Activated CD4-positive, CD25-positive, alpha-beta regulatory T cell treated with anti-CD3 and anti-CD28 coated beads, Interleukin-2, amount 50 U/mL, for 16 hours (primary cell): ENCODE results near the gene KCNQ5.

Source experiments
- DNase-seq: peaks from one replicate; pipeline ENCODE4 v3.0.0-alpha.2; 2020; ENCODE audit warnings: low read depth, low spot score

Gene KCNQ5

DNA sequence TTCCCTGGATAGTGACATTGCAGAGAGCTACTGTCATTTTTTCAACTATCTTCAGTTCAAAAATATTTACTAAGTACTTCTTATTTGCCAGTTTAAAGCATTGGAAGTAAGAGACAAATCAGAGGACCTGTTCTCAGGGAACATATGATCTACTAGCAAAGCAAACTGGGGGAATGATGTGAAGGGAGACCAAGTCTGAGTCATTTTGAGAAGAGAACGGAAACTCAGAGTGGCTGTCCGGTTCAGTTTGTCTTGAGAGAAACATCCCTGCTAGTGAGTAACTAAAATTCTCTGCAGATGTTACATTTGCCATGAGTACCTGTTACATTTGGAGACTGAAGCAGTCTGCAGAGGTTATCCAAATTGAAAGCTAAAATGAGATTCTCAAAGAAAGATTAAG, 118.3 kb downstream of the KCNQ5 start:
- DNase-seq: no peak

DNA sequence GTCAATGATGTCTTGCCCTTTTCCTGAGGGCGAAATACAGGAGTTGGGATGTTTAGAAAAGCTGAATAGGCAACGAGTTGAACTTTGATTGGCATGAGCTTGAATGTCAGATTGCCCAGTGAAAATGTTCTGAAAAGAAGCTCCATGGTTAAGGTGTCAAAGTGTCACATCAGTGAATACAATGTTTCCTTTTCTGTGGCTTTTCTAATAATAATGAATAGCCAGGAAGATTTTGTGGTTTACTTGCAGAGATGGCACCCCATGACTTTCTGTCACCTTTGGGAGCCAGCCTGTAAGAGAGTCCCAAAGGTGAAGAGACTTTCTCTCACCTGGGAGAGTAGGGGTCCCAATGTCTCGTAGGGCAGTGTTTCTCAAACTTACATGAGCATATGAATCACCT, 119.2 kb downstream of the KCNQ5 start:
- DNase-seq: no peak

DNA sequence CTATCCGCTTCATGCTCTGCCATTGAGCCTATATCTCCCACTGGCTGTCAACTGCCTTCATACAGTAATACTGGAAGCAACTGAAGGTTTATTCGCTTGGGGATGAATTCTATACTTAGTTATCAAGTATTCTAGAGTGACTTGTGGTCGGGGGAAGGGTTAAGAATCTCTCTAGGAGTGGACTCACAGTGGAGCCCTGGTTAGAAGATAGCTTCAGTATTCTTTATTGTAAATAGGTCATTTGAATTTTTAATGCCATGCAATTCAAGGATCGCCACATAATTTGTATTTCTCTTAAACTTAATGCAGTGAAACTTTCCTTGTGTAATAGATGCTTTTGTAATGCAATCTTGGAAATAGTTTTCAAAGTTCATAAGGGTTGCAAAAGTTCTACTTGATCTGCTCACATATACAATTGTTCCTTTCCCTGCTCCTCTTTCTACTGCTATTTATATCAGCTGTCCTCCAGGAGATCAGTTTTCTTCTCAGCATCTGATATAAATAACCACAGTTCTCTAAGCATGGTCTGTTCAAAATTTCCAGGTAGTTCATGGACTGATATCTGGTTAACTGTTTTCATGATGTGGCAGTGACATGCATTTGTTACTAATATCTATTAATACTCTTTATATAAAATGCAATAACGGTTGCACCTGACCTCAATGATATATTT, 120.3 kb downstream of the KCNQ5 start:
- no peak for DNase-seq

DNA sequence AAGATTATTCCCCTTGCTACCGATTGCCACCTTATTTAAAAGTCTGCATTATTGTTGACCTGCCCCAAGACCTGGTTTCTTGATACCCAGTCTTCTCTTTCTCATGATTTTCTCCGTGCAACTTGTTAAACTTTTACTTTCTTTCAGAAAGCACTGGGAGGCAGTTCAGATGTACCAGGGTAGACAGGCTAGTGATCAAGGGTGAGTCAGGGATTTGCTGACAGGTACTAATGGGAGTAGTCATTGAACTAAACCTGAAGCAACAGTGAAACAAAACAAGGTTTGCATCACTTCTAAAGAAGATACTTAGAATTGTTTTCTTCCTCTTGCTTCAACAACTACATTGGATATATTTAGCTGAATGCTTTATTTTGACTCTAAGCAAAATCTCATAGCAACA, 124.4 kb downstream of the KCNQ5 start:
- DNase-seq: no peak

DNA sequence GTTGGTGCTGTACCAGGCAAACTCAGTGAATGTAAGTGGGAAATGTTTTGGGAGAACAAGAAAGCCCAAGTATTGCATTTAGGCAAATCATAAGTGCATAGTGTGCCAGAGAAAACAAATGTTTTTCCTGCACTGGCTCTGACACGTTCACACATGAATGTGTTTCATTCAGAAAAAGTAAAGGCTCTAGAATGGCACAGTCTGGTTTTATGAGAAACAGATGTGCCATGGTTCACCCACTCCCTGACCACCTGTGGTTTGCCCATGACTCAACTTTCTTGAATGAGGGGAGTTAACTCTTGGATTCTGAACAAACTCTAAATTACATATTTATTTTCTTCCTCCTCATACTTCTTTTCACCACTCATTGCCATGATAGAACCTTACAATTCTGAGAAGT, 126.9 kb downstream of the KCNQ5 start:
- no peak for DNase-seq

DNA sequence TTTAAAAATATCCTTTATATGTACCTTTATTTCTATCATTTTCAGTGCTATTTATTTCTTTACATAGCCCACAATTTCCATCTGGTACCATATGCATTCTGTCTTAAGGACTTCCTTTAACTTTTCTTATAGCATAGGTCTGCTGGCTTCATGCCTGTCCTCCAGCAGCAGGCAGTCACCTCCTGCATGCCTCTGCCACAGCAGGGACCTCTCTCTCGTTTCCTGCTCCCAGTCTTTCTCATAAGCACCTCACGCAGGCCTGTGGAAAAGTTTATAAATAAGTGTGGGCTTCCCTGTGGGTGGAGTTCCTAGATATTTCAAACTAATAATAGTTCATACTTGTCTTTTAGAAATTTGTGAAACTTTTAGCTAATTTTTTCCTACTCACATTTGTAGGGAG, 133.9 kb downstream of the KCNQ5 start:
- DNase-seq: no peak

DNA sequence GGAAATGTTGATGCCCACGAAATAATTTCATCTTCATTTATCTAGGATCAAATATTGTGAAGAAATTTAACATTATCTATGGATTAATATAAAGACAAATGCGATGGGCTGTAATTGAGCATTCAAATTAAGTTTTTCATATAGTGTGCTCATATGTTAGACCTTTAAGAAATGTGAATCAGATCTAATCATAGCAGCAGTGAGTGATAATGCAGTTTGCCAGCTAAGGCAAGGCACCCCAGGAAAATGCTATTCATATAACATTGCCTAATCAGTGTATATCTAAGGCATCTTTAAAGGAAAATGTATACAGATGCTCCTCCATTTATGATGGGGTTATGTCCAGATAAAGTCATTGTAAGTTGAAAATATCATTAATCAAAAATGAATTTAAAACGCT, 135.2 kb downstream of the KCNQ5 start:
- no peak for DNase-seq

DNA sequence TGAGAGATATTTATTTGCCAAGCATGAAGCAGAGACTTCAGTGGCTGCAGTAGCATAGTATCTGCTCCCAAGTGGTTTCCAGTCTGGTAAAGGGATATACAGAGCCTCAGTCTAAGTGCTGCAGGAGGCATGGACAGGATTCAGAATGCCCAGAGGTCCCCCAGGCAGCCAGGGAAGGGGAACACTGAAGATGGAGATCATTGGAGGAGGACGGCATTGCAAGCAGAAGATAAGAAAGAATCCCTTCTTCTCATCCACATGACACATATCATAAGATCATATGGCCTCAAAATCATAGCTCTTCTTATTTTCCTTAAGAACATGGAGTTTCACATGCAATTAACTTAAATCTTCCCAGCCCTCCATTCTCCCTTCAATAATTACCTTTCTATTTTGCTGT, 136.1 kb downstream of the KCNQ5 start:
- DNase-seq: no peak

DNA sequence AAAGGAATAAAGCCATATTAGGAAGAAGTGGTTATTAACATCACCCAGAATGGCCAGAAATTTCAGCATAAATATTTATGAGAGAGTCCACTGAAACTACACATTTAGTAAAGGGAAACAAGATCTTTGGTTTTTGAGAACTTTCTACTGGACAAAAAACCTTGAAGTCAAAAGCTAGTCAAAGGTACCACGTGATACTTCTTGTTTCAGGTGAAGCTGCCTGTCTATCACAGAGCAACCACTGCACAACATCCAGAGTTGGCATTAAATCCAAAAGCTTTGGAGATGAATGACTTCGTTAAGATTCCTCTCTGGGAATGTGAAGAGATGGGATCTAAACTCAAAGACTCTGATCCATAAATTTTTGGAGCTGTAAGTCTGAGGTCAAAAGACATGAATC, 137.0 kb downstream of the KCNQ5 start:
- DNase-seq: no peak

DNA sequence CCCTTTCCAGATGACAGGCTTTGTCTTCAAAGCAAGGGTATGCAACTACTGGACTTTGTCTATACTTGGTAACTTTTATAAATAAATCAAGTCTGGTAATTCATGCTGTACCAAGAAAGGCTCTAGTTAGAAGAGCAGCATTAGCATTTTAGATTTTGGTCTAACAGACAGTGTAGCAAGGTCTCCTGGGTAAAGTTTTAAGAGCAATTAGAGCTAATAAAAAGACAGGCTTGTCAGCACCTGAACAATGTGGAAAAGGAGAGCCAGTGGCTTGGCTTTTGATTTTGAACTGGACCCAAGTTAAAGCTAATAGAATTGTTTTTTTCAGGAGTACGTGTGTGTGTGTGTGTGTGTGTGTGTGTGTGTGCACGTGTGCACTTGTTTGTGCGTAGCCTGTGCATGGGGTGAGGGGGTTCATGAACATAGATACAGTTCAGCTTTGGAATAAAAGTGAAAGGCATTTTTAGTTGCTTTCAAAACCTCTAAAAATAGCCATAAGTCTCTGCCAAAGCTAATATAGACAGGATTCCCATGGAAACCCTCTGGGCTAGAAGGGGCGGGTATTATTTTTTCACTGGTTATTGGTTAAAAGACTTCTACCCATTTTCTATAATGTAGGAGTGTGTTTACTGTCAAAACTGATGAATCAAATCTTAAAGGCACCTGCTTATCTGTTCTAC, 138.4 kb downstream of the KCNQ5 start:
- no peak for DNase-seq

DNA sequence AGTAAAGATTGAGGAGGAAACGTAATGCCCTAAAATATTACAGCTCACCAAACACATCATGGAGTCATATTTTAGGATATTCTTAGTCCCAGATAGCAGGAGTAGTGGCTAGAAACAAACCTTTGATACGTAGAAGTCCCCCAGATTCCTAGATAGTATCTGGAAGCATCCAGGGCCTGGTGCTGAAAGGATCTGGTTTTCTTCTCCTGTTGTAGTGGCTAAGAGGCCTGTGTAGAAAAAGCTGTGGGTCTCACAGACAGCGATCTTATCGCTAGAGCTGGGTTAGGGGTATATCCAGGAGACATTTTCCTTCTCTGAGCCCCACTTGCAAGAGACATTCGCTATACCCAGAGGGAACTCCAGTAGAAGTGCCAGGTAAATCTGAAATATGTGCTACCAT, 139.9 kb downstream of the KCNQ5 start:
- no peak for DNase-seq

DNA sequence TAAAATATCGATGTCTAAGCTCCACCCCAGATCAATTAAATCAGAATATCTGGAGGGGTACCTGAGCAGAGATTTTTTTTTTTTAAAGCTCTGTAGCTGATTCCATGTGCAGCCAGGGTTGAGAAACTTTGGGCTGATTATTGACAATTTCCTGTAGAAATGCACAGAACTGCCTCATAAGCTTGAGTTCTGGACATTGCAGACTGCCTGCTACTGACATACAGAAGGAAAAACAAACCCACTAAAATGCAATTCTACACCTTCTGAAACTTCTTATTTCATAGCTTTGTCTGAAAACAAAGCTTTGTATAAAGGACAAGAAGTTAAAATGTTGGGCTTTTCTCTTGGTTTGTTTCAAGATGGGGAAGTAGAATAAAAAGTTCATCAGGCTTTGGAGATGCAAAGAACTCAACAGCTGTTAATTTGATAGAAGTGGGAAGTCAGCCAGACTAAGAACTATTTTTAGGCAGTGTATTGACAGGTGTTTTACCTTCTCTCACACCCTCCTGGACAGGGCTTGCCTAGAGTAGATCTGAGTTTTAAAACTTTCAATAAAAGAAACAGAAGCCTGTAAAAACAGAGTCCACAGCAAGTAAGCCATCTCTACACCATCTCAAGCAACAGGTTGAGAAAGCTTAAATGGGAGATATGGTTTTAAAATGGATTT, 147.7 kb downstream of the KCNQ5 start:
- DNase-seq: no peak

DNA sequence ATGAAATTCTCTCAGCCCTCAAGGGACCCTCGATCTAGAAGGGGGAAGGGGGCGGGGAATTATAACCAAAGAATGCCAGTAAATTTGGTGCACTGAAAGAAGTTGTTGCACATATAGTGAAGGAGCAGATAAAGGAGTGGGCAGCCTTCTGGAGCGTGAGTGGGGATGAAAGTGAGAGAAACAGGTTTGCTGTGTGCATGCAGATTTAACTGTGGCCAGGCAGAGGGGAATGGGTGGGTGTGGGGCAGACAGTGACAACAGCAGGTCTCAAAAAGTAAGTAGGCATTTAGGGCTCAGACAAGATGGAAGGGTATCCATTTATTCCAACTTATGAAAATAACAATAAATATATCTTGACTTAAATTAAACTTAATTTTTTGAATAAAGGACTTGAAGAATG, 149.1 kb downstream of the KCNQ5 start:
- no peak for DNase-seq

DNA sequence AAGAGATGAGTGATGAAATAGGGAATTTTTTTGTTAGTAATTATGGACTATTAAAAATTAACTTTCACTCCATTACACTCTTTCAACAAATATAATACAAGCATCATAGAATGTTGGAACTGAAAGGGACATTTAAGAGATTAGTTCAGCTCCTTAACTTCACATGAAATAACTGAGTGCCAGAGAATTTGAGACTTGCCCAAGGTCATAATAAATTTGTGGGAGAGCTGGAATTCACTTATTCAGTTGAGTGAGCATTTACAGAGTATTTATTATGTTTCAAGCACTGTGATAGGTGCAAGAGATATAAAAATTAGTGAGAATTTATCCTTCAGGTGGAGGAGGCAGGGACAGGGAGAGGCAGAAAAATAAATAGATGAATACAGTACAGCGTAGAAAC, 154.6 kb downstream of the KCNQ5 start:
- no peak for DNase-seq

DNA sequence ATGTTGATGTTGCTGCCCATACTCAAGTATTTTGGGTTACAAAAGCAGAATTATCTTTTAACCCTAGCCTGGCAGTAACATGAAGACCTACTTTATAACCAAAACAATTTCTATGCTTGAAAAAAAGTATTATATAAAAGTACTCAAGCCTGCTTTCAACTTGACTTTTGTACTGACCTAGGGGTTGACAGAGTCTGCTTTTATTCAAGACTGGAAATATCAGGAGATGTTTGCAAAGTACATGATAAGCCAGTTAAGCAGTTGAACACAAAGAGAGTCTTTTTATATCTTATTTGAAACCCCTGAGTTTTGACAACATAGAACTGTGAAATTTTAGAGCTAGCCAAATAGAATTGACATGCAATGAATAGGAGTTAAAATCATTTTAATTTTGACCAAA, 159.8 kb downstream of the KCNQ5 start:
- DNase-seq: no peak

DNA sequence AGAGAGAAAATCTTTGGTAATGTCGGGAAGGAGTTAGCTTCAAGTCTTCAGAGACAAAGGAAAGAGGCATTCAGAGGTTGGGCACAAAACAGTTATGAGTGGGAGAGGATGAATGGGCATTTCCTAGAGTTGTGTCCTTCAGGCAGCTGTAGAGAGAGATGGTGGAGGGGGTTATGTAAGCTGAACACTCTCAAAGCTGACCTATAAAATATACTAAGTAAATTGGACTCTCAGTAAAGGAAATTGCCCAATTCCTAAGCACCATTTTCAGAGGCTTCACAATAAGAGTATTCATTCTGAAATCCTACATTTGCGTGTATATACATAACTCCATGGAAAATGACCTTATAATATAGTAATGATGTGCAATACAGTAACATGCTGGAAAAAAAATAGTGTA, 161.2 kb downstream of the KCNQ5 start:
- no peak for DNase-seq

DNA sequence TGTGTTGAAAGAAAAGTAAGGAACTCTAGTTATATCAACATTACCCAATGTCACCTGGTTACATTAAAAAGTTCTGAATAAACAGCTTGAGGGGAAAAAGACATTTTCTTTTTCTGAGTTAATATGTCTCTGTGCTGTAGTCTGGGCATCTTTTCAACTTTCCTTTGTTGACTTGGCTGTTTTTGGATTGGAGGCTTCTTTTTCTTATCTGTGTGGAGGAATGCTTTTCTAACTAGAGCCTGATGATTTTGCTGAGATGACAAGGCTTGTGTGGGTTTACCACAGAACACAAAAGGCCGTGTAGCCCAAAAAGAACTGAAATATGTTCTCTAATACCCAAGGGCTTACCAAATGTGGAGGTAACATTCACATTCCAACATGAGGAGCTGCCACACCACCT, 161.8 kb downstream of the KCNQ5 start:
- DNase-seq: no peak

DNA sequence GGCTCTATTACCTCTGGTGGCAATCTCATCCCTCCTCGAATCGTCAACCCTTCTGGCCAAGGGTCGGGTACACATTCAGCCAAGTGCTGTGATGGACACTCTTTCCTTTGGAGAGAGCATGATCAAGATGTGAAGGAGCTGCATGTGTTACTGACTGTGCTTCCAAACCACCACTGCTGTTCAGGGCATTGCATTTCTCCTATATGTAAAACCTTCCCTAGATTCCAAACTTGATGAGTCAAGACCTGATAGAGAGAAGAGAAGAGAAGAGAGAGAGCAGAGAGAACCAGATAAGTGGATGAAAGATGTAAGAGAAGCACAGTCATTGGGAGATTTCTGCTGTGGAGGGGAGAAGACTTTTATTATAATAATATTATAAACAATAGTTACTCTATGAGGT, 162.2 kb downstream of the KCNQ5 start:
- DNase-seq: no peak

DNA sequence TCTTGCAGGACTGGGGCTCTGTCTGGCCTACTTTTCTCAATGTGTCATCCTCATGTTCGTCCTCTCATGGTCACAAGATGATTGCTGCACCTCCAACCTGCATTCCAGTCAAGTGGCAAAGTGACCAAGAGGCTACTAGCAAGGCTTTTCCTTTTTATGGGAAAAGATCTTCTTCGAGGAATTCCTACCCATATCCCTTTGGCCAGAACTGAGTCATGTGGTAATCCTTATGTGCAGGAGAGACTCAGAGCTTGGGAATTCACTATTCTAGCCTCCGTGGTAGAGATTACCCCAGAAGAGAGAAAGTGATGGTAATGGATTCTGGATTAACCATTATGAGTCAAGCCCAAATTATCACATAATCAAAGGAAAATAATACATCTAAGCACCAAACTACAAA, 162.7 kb downstream of the KCNQ5 start:
- no peak for DNase-seq

DNA sequence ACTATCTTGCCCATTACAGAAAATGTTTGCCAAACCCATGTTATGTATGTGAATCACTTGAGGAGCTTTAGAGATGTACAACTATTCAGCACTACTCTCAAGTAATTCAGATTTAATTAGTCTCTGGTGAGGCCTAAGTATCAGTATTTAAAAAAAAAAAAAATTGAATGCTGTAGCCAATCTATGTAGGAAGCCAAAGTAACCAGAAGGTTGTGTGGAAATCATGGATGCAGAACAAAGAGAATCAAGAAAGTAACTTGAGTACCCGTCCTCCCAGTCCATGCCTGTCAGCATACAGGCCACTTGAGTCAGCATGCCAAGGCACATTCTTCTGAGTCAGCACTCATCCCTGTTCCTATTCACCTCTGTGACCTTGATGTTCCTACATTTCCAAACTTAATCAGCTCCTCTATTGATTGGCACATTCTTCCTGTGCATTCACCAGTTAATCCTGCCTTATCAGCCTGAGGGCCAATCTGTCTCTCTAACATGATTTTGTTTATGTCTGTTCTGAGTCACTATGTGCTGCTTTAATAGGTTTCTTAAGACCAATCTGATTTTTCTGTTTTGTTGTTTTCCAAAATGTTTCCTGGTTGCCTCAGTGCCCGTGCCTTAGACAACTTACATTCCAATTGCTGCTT, 165.6 kb downstream of the KCNQ5 start:
- no peak for DNase-seq

DNA sequence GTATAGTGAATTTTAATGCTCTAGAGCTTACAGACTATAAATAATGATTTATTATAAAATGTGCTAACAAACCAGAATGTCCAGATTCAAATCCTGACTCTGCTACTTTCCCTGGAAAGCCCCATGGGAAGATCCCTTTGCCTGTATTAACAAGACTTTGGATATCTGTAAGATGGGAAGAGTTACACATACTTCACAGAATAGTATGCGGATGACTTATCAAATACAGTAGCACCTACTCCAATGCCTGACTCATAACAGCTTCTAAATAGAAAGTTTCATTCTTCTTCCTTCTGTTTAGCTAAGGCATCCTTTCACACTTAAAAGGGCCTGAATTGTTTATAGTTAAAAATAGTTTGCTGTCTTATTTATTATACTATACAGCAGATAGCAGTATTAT, 166.3 kb downstream of the KCNQ5 start:
- DNase-seq: no peak

DNA sequence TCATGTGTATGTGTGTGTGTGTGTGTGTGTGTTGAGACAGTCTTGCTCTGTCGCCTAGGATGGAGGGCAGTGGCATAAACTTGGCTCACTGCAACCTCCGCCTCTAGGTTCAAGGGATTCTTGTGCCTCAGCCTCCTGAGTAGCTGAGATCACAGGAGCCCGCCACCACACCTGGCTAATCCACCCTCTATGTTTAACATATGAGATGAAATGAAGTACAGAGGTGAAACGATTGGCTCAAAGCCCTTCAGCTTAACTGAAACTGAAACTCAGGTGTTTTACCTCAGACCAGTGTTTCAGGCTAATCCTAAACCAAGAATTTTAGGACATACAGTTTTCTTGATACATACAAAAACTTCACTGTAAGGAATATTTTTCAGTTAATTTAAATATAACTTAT, 167.3 kb downstream of the KCNQ5 start:
- DNase-seq: no peak

DNA sequence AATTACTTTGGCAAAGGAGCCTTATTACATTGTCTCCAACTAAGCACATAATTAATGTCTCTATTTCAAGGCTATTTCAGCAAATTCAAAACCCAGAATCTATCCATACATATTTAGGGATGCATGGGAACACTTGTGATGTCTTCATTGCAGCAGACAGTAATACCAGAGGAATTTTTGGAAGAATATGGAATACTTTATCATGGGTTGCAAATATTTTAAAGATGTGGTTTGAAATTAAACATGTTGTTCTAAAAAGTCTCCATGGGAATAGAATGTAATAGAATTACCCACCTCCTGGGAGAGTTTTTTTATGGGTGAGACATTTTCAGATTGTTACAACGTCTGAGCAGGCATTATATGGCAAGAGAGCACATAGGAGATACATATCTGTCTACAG, 170.8 kb downstream of the KCNQ5 start:
- DNase-seq: no peak
